Fibroblast of lung (primary cell): ENCODE measurements around the gene DPP10.

Experiments used
- CTCF ChIP-seq, 2 donors: IDR thresholded peaks in 1 of 2; conservative IDR thresholded peaks in 1 of 2; 1 replicate in 1 of 2; 2 replicates in 1 of 2; pipeline ENCODE4 v1.5.1; 2011 to 2012; ENCODE audit warnings: low read length in 2 of 2, control low read depth in 1 of 2, inconsistent platforms in 1 of 2, low read depth in 1 of 2, mild to moderate bottlenecking in 1 of 2
- EZH2 ChIP-seq: IDR thresholded peaks from 2 replicates; pipeline ENCODE4 v1.5.1; 2012; ENCODE audit warnings: low read length, control low read depth, mild to moderate bottlenecking; ENCODE audit errors: missing control alignments

DNA sequence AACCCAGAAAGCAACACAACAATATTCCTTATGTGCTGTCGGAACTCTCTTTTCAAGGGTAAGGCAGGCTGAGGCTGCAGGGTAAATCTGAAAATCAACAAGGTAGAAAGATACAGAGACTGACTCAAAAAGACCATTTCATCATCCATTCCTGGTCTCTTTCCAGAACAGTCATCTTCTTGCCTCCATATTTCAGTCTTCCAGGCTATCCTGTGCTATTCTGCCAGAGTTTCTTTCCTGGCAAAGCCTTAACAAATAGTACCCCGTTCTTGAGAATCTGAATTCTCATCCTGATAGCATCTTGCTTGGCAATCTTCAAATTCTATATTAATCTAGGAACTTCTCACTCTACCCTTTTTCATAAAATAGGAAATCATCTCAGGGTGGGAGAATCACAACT, 15.5 kb downstream of the DPP10 start:
- TF ChIP-seq CTCF (conservative IDR thresholded peaks at IDR 0.05 in 1 of 2, IDR thresholded peaks at IDR 0.05 in 1 of 2; ENCODE audit: low read depth in 1 of 2, low read length in 2 of 2) (no peak), EZH2 (no peak)
